B cell (primary cell): ENCODE data around the gene PTTG2.

Experiments used
- EZH2 ChIP-seq: IDR thresholded peaks from 2 replicates; pipeline ENCODE4 v1.6.1; 2012; ENCODE audit warnings: borderline replicate concordance, low read depth, mild to moderate bottlenecking, moderate library complexity, low read length; ENCODE audit not compliant: insufficient read depth, poor library complexity, severe bottlenecking
- TF ChIP-seq, protein P1 (sequence below): fragments of 200-600 bp; IDR thresholded peaks from one replicate; pipeline ENCODE4 v1.8.0; 2022; ENCODE audit warnings: antibody characterized with exemption, mild to moderate bottlenecking

DNA sequence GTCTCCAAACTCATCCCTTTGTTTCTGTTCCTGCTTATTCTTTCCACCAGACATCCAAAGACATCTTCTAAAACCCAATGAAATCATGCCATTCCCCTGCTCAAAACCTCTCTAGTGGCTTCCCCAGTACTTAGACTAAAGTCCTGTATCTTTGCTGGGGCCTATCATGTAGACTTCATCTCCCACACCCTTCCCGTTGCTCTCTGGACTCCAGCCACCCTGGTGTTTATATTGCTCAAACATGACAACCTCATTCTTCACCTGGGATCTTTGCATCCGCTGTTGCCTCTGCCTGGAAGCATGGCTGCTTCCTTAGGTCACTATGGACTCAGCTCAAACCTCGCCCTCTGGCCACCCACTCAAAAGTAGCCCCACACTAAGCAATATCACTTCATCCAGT is 45.7 kb upstream of the PTTG2 start:
- TF ChIP-seq, protein P1, sequence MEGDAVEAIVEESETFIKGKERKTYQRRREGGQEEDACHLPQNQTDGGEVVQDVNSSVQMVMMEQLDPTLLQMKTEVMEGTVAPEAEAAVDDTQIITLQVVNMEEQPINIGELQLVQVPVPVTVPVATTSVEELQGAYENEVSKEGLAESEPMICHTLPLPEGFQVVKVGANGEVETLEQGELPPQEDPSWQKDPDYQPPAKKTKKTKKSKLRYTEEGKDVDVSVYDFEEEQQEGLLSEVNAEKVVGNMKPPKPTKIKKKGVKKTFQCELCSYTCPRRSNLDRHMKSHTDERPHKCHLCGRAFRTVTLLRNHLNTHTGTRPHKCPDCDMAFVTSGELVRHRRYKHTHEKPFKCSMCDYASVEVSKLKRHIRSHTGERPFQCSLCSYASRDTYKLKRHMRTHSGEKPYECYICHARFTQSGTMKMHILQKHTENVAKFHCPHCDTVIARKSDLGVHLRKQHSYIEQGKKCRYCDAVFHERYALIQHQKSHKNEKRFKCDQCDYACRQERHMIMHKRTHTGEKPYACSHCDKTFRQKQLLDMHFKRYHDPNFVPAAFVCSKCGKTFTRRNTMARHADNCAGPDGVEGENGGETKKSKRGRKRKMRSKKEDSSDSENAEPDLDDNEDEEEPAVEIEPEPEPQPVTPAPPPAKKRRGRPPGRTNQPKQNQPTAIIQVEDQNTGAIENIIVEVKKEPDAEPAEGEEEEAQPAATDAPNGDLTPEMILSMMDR: no peak
- TF ChIP-seq EZH2: no peak
